ENCODE data around the gene ARHGEF17.

ARHGEF17 gene

GRCh38 chr11:73394416-73395296, 86.6 kb downstream of the ARHGEF17 start:
- Histone ChIP-seq H3K79me1 (ENCODE audit: low read length) (no peaks in the 10 kb centered on the region), H2BK120ac (ENCODE audit: insufficient read depth, low read length, poor library complexity) (no peak overlapping the region)

GRCh38 chr11:73395297-73396208, 87.5 kb downstream of the ARHGEF17 start:
- H2BK5ac ChIP-seq (ENCODE audit: low read depth, low read length, poor library complexity): no peak overlapping the region
- H3K4ac ChIP-seq (ENCODE audit: low read depth, low read length): no peak overlapping the region
- H3K27ac ChIP-seq (ENCODE audit: low read depth, low read length): no peak overlapping the region
- peaks cover 5% of the 10 kb centered on the region for H3K9me3 ChIP-seq (ENCODE audit: insufficient read depth, low read depth, low read length)
- H3K18ac ChIP-seq (ENCODE audit: low read length): no peak overlapping the region
- H2BK120ac ChIP-seq (ENCODE audit: insufficient read depth, low read length, poor library complexity): no peak overlapping the region
- no peaks in the 10 kb centered on the region for H3K79me2 ChIP-seq (ENCODE audit: control insufficient read depth, insufficient read depth, low read length, poor library complexity)
- no peak overlapping the region for H3K14ac ChIP-seq (ENCODE audit: low read length)
- no peak overlapping the region for H3K4me3 ChIP-seq (ENCODE audit: low read depth, low read length)
- no peak overlapping the region for H4K12ac ChIP-seq (ENCODE audit: low read depth, low read length)
- H2BK12ac ChIP-seq (ENCODE audit: low read length): no peak overlapping the region
- no peaks in the 10 kb centered on the region for H3K27me3 ChIP-seq (ENCODE audit: insufficient read depth, low read length)
- H2AFZ ChIP-seq (ENCODE audit: insufficient read depth, low read length, poor library complexity): no peak overlapping the region
- H3K36me3 ChIP-seq (ENCODE audit: control insufficient read depth in 1 of 2, insufficient read depth in 2 of 2, low read length in 2 of 2): peaks cover 31 to 39% of the 10 kb centered on the region in 2 experiments
- H4K91ac ChIP-seq (ENCODE audit: low read depth, low read length): no peak overlapping the region
- no peak overlapping the region for H4K8ac ChIP-seq (ENCODE audit: low read depth, low read length)
- no peak overlapping the region for H3K9ac ChIP-seq (ENCODE audit: low read length)
- H3K4me1 ChIP-seq (ENCODE audit: control insufficient read depth in 1 of 2, insufficient read depth in 2 of 2, low read length in 2 of 2): peaks cover 0 to 6% of the 10 kb centered on the region in 2 experiments
- H3K79me1 ChIP-seq (ENCODE audit: low read length): no peaks in the 10 kb centered on the region
- DNase-seq: no peak
- no peak overlapping the region for H3K23ac ChIP-seq (ENCODE audit: low read length)
- H2AK5ac ChIP-seq (ENCODE audit: low read length): no peak overlapping the region
- WGBS (ENCODE audit: extremely low coverage, insufficient coverage, insufficient read length): no CpG with 5 or more reads among the region's 22 CpGs
- H3K4me2 ChIP-seq (ENCODE audit: low read length): no peak overlapping the region

More at GRCh38 chr11:73394416-73395296, 86.6 kb downstream of the ARHGEF17 start:
- no peak overlapping the region for H3K4me2 ChIP-seq (ENCODE audit: low read length)
- H3K79me2 ChIP-seq (ENCODE audit: control insufficient read depth, insufficient read depth, low read length, poor library complexity): no peaks in the 10 kb centered on the region
- H3K23ac ChIP-seq (ENCODE audit: low read length): no peak overlapping the region
- H3K4me3 ChIP-seq (ENCODE audit: low read depth, low read length): no peak overlapping the region
- H2AK5ac ChIP-seq (ENCODE audit: low read length): no peak overlapping the region
- H3K4ac ChIP-seq (ENCODE audit: low read depth, low read length): no peak overlapping the region
- no peak overlapping the region for H3K18ac ChIP-seq (ENCODE audit: low read length)
- peak; percentile 77 to 80 for DNase-seq
- WGBS (ENCODE audit: extremely low coverage, insufficient coverage, insufficient read length): no CpG with 5 or more reads among the region's 34 CpGs
- no peak overlapping the region for H3K27ac ChIP-seq (ENCODE audit: low read depth, low read length)
- no peak overlapping the region for H4K8ac ChIP-seq (ENCODE audit: low read depth, low read length)
- H2AFZ ChIP-seq (ENCODE audit: insufficient read depth, low read length, poor library complexity): no peak overlapping the region
- peaks cover 29 to 39% of the 10 kb centered on the region in 2 experiments for H3K36me3 ChIP-seq (ENCODE audit: control insufficient read depth in 1 of 2, insufficient read depth in 2 of 2, low read length in 2 of 2)
- H3K4me1 ChIP-seq (ENCODE audit: control insufficient read depth in 1 of 2, insufficient read depth in 2 of 2, low read length in 2 of 2): peaks cover 0 to 6% of the 10 kb centered on the region in 2 experiments
- no peak overlapping the region for H2BK12ac ChIP-seq (ENCODE audit: low read length)
- H3K9me3 ChIP-seq (ENCODE audit: insufficient read depth, low read depth, low read length): peaks cover 5% of the 10 kb centered on the region
- H4K12ac ChIP-seq (ENCODE audit: low read depth, low read length): no peak overlapping the region
- H2BK5ac ChIP-seq (ENCODE audit: low read depth, low read length, poor library complexity): no peak overlapping the region
- H3K9ac ChIP-seq (ENCODE audit: low read length): no peak overlapping the region
- no peaks in the 10 kb centered on the region for H3K27me3 ChIP-seq (ENCODE audit: insufficient read depth, low read length)
- H4K91ac ChIP-seq (ENCODE audit: low read depth, low read length): no peak overlapping the region
- no peak overlapping the region for H3K14ac ChIP-seq (ENCODE audit: low read length)

- Histone ChIP-seq H3K36me3 (ENCODE audit: control insufficient read depth in 1 of 2, insufficient read depth in 2 of 2, low read length in 2 of 2) (peaks cover 28 to 34% of the 10 kb centered on the region in 2 experiments), H3K14ac (ENCODE audit: low read length) (no peak overlapping the region), H3K4me1 (ENCODE audit: control insufficient read depth in 1 of 2, insufficient read depth in 2 of 2, low read length in 2 of 2) (peaks cover 1 to 9% of the 10 kb centered on the region in 2 experiments), H3K4me3 (ENCODE audit: low read depth, low read length) (no peak overlapping the region), H3K79me2 (ENCODE audit: control insufficient read depth, insufficient read depth, low read length, poor library complexity) (no peaks in the 10 kb centered on the region), H2BK12ac (ENCODE audit: low read length) (no peak overlapping the region), H4K12ac (ENCODE audit: low read depth, low read length) (no peak overlapping the region), H3K9ac (ENCODE audit: low read length) (no peak overlapping the region), H3K79me1 (ENCODE audit: low read length) (peaks cover 1% of the 10 kb centered on the region), H4K8ac (ENCODE audit: low read depth, low read length) (no peak overlapping the region), H3K9me3 (ENCODE audit: insufficient read depth, low read depth, low read length) (peaks cover 5% of the 10 kb centered on the region), H3K4ac (ENCODE audit: low read depth, low read length) (no peak overlapping the region), H4K91ac (ENCODE audit: low read depth, low read length) (no peak overlapping the region), H3K4me2 (ENCODE audit: low read length) (no peak overlapping the region), H3K27me3 (ENCODE audit: insufficient read depth, low read length) (no peaks in the 10 kb centered on the region), H2BK120ac (ENCODE audit: insufficient read depth, low read length, poor library complexity) (no peak overlapping the region), H3K23ac (ENCODE audit: low read length) (no peak overlapping the region), H3K18ac (ENCODE audit: low read length) (no peak overlapping the region), H2AK5ac (ENCODE audit: low read length) (no peak overlapping the region), H2AFZ (ENCODE audit: insufficient read depth, low read length, poor library complexity) (no peak overlapping the region), H3K27ac (ENCODE audit: low read depth, low read length) (no peak overlapping the region), H2BK5ac (ENCODE audit: low read depth, low read length, poor library complexity) (no peak overlapping the region)
- no peak for DNase-seq
- WGBS (ENCODE audit: extremely low coverage, insufficient coverage, insufficient read length): no CpG with 5 or more reads among the region's 6 CpGs
Observed at GRCh38 chr11:73396251-73396930, 88.3 kb downstream of the ARHGEF17 start.

GRCh38 chr11:73396985-73397384, 88.9 kb downstream of the ARHGEF17 start:
- Histone ChIP-seq H3K79me1 (ENCODE audit: low read length) (peaks cover 6% of the 10 kb centered on the region), H3K4me1 (ENCODE audit: control insufficient read depth in 1 of 2, insufficient read depth in 2 of 2, low read length in 2 of 2) (peaks cover 4 to 14% of the 10 kb centered on the region in 2 experiments), H2BK5ac (ENCODE audit: low read depth, low read length, poor library complexity) (no peak overlapping the region), H3K4ac (ENCODE audit: low read depth, low read length) (no peak overlapping the region), H3K4me3 (ENCODE audit: low read depth, low read length) (no peak overlapping the region), H3K27me3 (ENCODE audit: insufficient read depth, low read length) (no peaks in the 10 kb centered on the region), H3K27ac (ENCODE audit: low read depth, low read length) (no peak overlapping the region), H2AFZ (ENCODE audit: insufficient read depth, low read length, poor library complexity) (no peak overlapping the region), H3K4me2 (ENCODE audit: low read length) (no peak overlapping the region), H4K8ac (ENCODE audit: low read depth, low read length) (no peak overlapping the region), H2BK12ac (ENCODE audit: low read length) (no peak overlapping the region), H3K18ac (ENCODE audit: low read length) (no peak overlapping the region), H3K36me3 (ENCODE audit: control insufficient read depth in 1 of 2, insufficient read depth in 2 of 2, low read length in 2 of 2) (peaks cover 25 to 34% of the 10 kb centered on the region in 2 experiments), H3K9me3 (ENCODE audit: insufficient read depth, low read depth, low read length) (peaks cover 5% of the 10 kb centered on the region), H4K91ac (ENCODE audit: low read depth, low read length) (no peak overlapping the region), H4K12ac (ENCODE audit: low read depth, low read length) (no peak overlapping the region), H2AK5ac (ENCODE audit: low read length) (no peak overlapping the region), H3K9ac (ENCODE audit: low read length) (no peak overlapping the region), H3K79me2 (ENCODE audit: control insufficient read depth, insufficient read depth, low read length, poor library complexity) (peaks cover 2% of the 10 kb centered on the region), H3K23ac (ENCODE audit: low read length) (no peak overlapping the region), H3K14ac (ENCODE audit: low read length) (no peak overlapping the region), H2BK120ac (ENCODE audit: insufficient read depth, low read length, poor library complexity) (no peak overlapping the region)
- no peak for DNase-seq
- no CpG with 5 or more reads among the region's 7 CpGs for WGBS (ENCODE audit: extremely low coverage, insufficient coverage, insufficient read length)
